Measurements from ENCODE around the gene TXNDC2. TPM values are rescaled to one million over a fixed set of nuclear protein-coding genes. Genes with fewer than 3 reads are reported as not detected.
"Not testable (repeated sequence)": the region's sequence is repeated elsewhere in the genome, so short reads cannot be mapped to it uniquely, and the experiment has no call there.

The TXNDC2 gene
- total RNA-seq, 4 donors from 2014 or later, result 0.27 TPM; not detected in 3

DNA sequence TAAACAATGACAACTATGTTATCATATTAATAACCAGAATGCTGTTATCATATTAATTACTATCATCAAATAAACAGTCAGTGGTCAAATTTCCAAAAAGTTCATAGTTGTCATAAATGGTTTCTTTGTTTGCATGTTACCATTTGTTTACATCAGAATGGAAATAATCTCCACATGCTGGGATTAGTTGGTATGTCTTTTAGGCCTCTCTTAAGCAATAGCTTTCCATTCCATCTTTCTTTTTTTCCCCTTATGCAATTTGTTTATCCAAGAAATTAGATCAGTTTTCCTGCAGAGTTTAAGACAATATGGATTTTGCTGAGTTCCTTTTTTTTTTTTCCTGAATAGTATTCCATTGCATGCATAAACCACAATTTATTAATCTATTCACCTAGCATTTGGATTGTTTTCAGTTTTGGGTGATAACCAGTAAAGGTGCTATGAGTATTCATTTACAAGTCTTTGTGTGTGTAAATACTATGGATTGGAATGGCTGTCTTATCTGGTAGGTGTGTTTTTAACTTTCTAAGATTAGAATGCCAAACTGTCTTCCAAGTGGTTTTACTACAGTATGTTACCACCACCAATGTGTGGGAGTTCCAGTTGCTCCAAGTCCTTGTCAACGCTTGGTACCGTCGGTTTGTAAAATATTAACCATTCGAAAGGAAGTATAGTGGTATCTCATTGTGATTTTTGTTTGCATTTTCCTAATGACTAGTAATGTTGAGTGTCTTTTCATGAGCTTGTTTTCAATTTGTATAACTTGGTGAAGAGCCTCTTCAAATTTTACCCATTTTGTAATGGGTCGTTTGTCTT, 33.3 kb upstream of the TXNDC2 start:
- Histone ChIP-seq H3K27me3 (no peaks in the 10 kb centered on the region), H3K36me3 (no peaks in the 10 kb centered on the region), H3K9me3 (no peaks in the 10 kb centered on the region), H3K27ac (no peak overlapping the region), H3K4me1 (peaks cover 0 to 55% (median 25%) of the 10 kb centered on the region in 4 donors), H3K4me3 (no peak overlapping the region)
- in situ Hi-C loops (cut with MboI; ENCODE audit: low pct_ligation_motif_present in 1 of 4, low pct_unique_long_range_greater_than_20kb in 1 of 4, low sequenced_read_pairs in 3 of 4), result no loop called here
- intact Hi-C loops (cut with DNase I; ENCODE audit: low total_unique reads), result loop anchor here (10.0 kb wide), 1 partner anchor 62 kb away; the partner anchor contains the start of gene VAPA
- WGBS, 2 donors (ENCODE audit: low coverage in 1 of 2), result 88 to 89% methylated on average over 5 of the region's 5 CpGs
- TF ChIP-seq EP300 (IDR thresholded peaks at IDR 0.05; ENCODE audit: low read depth), result no peak
- TF ChIP-seq POLR2AphosphoS5 (IDR thresholded peaks at IDR 0.05), result no peak
- TF ChIP-seq, protein P1, sequence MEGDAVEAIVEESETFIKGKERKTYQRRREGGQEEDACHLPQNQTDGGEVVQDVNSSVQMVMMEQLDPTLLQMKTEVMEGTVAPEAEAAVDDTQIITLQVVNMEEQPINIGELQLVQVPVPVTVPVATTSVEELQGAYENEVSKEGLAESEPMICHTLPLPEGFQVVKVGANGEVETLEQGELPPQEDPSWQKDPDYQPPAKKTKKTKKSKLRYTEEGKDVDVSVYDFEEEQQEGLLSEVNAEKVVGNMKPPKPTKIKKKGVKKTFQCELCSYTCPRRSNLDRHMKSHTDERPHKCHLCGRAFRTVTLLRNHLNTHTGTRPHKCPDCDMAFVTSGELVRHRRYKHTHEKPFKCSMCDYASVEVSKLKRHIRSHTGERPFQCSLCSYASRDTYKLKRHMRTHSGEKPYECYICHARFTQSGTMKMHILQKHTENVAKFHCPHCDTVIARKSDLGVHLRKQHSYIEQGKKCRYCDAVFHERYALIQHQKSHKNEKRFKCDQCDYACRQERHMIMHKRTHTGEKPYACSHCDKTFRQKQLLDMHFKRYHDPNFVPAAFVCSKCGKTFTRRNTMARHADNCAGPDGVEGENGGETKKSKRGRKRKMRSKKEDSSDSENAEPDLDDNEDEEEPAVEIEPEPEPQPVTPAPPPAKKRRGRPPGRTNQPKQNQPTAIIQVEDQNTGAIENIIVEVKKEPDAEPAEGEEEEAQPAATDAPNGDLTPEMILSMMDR (IDR thresholded peaks at IDR 0.05), result no peak
- TF ChIP-seq POLR2A (IDR thresholded peaks at IDR 0.05), result no peak
- DNase-seq, result no peak

DNA sequence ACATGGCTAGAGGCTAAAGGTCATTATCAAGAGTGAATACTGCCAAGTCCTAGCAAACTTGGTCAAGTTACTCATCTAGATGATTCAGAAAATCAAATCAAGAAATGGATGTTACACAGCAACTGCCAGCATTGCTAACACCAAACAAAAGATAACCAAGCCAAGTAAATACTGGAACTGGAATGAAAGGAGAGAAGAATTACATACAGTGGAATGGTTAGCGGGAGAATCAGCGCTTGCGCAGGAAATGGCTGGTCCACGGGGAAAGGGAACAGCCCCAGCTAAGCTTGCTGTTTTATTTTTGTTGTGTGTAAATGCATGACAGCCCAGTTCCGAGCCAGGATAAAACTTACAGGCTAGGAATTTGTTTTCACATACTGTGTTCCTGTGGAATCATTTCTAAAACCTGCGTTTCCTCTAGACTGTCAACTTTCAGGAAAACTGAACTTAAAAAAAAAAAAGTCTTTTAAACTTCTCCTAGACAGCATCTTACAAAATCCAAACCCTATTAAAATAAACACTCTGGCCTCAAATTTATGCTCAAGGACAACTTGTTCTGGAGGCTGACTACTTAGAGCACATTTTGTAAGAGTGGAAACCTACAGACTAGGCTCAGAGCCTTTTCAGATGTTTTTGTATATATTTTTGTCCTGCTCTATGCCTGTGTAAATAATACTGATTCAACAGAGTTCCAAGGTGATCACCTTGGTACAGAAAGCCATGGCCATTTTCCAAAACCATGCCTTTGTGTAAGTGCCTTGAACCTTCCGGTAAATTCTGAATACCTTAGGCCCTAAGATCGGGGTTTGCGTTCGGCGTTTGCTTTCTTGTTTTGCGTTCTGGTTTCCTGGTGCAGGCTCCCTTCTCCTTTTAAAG, 30.7 kb upstream of the TXNDC2 start:
- Histone ChIP-seq H3K4me1 (peaks cover 0 to 32% (median 10%) of the 10 kb centered on the region in 4 donors), H3K27me3 (no peaks in the 10 kb centered on the region), H3K4me3 (no peak overlapping the region), H3K27ac (peak overlapping the region; percentile 71 to 90 (median 82)), H3K9me3 (no peaks in the 10 kb centered on the region), H3K36me3 (no peaks in the 10 kb centered on the region)
- WGBS, 2 donors (ENCODE audit: low coverage in 1 of 2), result 66 to 77% methylated on average over 11 to 12 of the region's 12 CpGs
- TF ChIP-seq POLR2A (IDR thresholded peaks at IDR 0.05) (no peak), POLR2AphosphoS5 (IDR thresholded peaks at IDR 0.05) (peak; percentile 9 to 84 (median 82)), EP300 (IDR thresholded peaks at IDR 0.05; ENCODE audit: low read depth) (peak; percentile 88)
- TF ChIP-seq, protein P1 (IDR thresholded peaks at IDR 0.05), result no peak
- in situ Hi-C loops (cut with MboI; ENCODE audit: low pct_ligation_motif_present in 1 of 4, low pct_unique_long_range_greater_than_20kb in 1 of 4, low sequenced_read_pairs in 3 of 4), result no loop called here
- intact Hi-C loops (cut with DNase I; ENCODE audit: low total_unique reads), result loop anchor here (10.0 kb wide), 1 partner anchor 60 kb away; the partner anchor contains the start of gene VAPA
- no peak for DNase-seq

DNA sequence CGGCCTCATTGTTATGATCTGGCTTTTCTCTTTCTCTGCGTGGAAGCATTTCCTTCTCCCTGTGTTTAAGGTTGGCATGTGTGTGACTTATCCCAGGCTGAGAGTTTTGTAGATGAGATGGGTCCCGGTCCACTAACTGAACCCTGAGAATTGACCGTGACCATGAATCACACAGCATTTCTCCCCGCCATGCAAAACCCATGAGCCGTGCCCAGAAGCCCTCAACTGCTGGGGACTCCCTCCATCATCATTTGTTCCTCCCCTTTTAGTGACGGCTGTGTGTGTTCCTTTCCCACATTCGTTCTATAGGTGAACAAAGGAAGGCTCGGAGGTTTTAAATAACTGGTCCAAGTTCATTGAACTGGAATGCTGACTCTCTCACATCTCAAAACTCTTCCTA, 30.1 kb upstream of the TXNDC2 start:
- 65 to 87% methylated on average over 8 to 9 of the region's 9 CpGs for WGBS, 2 donors (ENCODE audit: low coverage in 1 of 2)
- Histone ChIP-seq H3K9me3 (no peaks in the 10 kb centered on the region), H3K27me3 (no peaks in the 10 kb centered on the region), H3K4me3 (no peak overlapping the region), H3K4me1 (peaks cover 0 to 25% (median 8%) of the 10 kb centered on the region in 4 donors), H3K36me3 (no peaks in the 10 kb centered on the region), H3K27ac (peak overlapping the region; percentile 71 to 90 (median 82))
- DNase-seq, result no peak
- in situ Hi-C loops (cut with MboI; ENCODE audit: low pct_ligation_motif_present in 1 of 4, low pct_unique_long_range_greater_than_20kb in 1 of 4, low sequenced_read_pairs in 3 of 4) (no loop called here), intact Hi-C loops (cut with DNase I; ENCODE audit: low total_unique reads) (loop anchor here (10.0 kb wide), 1 partner anchor 59 kb away; the partner anchor contains the start of gene VAPA)
- TF ChIP-seq, protein P1 (IDR thresholded peaks at IDR 0.05), result no peak
- TF ChIP-seq POLR2AphosphoS5 (IDR thresholded peaks at IDR 0.05) (no peak), EP300 (IDR thresholded peaks at IDR 0.05; ENCODE audit: low read depth) (no peak), POLR2A (IDR thresholded peaks at IDR 0.05) (no peak)

DNA sequence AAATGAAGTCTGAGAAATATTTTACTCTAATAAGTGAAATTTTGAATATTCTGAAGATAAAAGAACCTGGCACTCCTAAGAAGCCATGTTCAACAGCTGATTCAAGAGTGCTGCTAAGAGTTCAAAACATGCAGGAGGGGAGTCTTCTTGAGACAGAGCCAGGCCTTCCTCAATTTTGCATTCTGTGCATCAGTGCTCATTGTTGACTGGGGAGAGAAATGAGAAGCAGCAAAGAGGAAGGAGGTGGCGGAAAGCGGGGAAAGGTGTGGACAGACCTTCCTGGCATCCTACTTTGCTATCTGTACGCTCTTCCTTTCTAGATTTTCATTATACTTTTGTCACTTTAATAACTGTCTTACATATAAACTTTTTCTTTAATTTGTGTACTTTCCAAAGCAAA, 29.7 kb upstream of the TXNDC2 start:
- TF ChIP-seq POLR2A (IDR thresholded peaks at IDR 0.05), result no peak
- no peak for TF ChIP-seq POLR2AphosphoS5 (IDR thresholded peaks at IDR 0.05)
- intact Hi-C loops (cut with DNase I; ENCODE audit: low total_unique reads) (loop anchor here (10.0 kb wide), 1 partner anchor 59 kb away; the partner anchor contains the start of gene VAPA), in situ Hi-C loops (cut with MboI; ENCODE audit: low pct_ligation_motif_present in 1 of 4, low pct_unique_long_range_greater_than_20kb in 1 of 4, low sequenced_read_pairs in 3 of 4) (no loop called here)
- no peak for DNase-seq
- Histone ChIP-seq H3K27me3 (no peaks in the 10 kb centered on the region), H3K9me3 (no peaks in the 10 kb centered on the region), H3K36me3 (no peaks in the 10 kb centered on the region), H3K27ac (peak overlapping the region; percentile 71 to 90 (median 82)), H3K4me3 (no peak overlapping the region), H3K4me1 (peaks cover 0 to 24% (median 8%) of the 10 kb centered on the region in 4 donors)
- 80 to 98% methylated on average over 3 of the region's 3 CpGs for WGBS, 2 donors (ENCODE audit: low coverage in 1 of 2)

DNA sequence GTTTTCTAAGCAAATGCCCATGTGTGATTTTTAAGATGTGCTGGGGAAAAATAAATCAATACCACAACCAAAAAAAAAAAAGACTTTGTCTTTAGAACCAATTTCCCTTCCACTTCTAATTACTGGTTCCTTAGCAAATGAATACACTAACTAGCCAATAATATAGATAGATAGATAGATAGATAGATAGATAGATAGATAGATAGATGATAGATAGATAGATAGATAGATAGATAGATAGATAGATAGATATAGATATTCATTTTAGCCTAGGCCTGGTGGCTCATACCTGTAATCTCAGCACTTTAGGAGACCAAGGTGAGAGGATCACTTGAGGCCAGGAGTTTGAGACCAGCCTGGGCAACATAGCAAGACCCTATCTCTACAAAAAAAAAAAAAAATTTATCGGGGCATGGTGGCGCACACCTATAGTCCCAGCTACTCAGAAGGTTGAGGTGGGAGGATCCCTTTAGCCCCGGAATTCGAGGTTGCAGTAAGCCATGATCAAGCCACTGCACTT, 28.2 kb upstream of the TXNDC2 start:
- peaks cover 0 to 24% (median 8%) of the 10 kb centered on the region in 4 donors for H3K4me1 ChIP-seq
- DNase-seq; H3K36me3 ChIP-seq; in situ Hi-C loops (cut with MboI; ENCODE audit: low pct_ligation_motif_present in 1 of 4, low pct_unique_long_range_greater_than_20kb in 1 of 4, low sequenced_read_pairs in 3 of 4); H3K27me3 ChIP-seq; H3K9me3 ChIP-seq; H3K4me3 ChIP-seq: not testable (repeated sequence)
- 93 to 96% methylated on average over 4 of the region's 4 CpGs for WGBS, 2 donors (ENCODE audit: low coverage in 1 of 2)
- intact Hi-C loops (cut with DNase I; ENCODE audit: low total_unique reads), result loop anchor here (10.0 kb wide), 1 partner anchor 57 kb away; the partner anchor contains the start of gene VAPA
- peak overlapping the region in 2 of 4 donors; percentile 83 to 90 for H3K27ac ChIP-seq
